Osteocyte (in vitro differentiated cells): ENCODE results near the gene HPSE2. TPM values are rescaled to one million over a fixed set of nuclear protein-coding genes. Genes with fewer than 3 reads are reported as not detected.

ENCODE experiments used
- DNase-seq: peaks from one replicate; pipeline ENCODE4 v3.0.0; 2021; ENCODE audit warnings: mixed read lengths; ENCODE audit not compliant: unreplicated experiment; ENCODE audit errors: extremely low spot score
- H3K27ac Mint-ChIP-seq: one replicate; pipeline ENCODE4 v1.8.0; 2021; ENCODE audit warnings: mild to moderate bottlenecking, mixed read lengths; ENCODE audit not compliant: unreplicated experiment
- H3K27me3 Mint-ChIP-seq: one replicate; pipeline ENCODE4 v1.8.0; 2021; ENCODE audit warnings: mixed read lengths; ENCODE audit not compliant: unreplicated experiment
- H3K36me3 Mint-ChIP-seq: one replicate; pipeline ENCODE4 v1.8.0; 2021; ENCODE audit warnings: mixed read lengths; ENCODE audit not compliant: unreplicated experiment
- H3K4me1 Mint-ChIP-seq: one replicate; pipeline ENCODE4 v1.8.0; 2021; ENCODE audit warnings: mixed read lengths; ENCODE audit not compliant: unreplicated experiment
- H3K4me3 Mint-ChIP-seq: one replicate; pipeline ENCODE4 v1.8.0; 2021; ENCODE audit warnings: mild to moderate bottlenecking, moderate library complexity, mixed read lengths; ENCODE audit not compliant: unreplicated experiment
- H3K9me3 Mint-ChIP-seq: one replicate; pipeline ENCODE4 v1.8.0; 2021; ENCODE audit warnings: mixed read lengths; ENCODE audit not compliant: unreplicated experiment
- CTCF ChIP-seq: fragments of 200-600 bp; sonication (generic); IDR thresholded peaks from 2 replicates; pipeline ENCODE4 v1.5.0; 2021; ENCODE audit warnings: antibody characterized with exemption, mild to moderate bottlenecking, moderate library complexity
- total RNA-seq: library from RNA; stranded (reverse); gene quantifications from 2 replicates; pipeline ENCODE4 v1.2.1, GENCODE V29; 2021

The HPSE2 gene
- total RNA-seq, 1 donor from 2014 or later = not detected

- TF ChIP-seq CTCF = no peak
- Mint-ChIP-seq H3K36me3 (no peaks in the 10 kb centered on the region), H3K9me3 (no peaks in the 10 kb centered on the region), H3K4me3 (no peak overlapping the region), H3K27me3 (peaks cover 3% of the 10 kb centered on the region), H3K4me1 (peaks cover 7% of the 10 kb centered on the region), H3K27ac (no peak overlapping the region)
- DNase-seq = no peak
Measured at GRCh38 chr10:98917828-98918227, 317.8 kb downstream of the HPSE2 start.

GRCh38 chr10:98916526-98917125 lies 319.0 kb downstream of the HPSE2 start:
- Mint-ChIP-seq H3K4me1 (peaks cover 7% of the 10 kb centered on the region), H3K27ac (no peak overlapping the region), H3K4me3 (no peak overlapping the region), H3K27me3 (peaks cover 3% of the 10 kb centered on the region), H3K9me3 (no peaks in the 10 kb centered on the region), H3K36me3 (no peaks in the 10 kb centered on the region)
- TF ChIP-seq CTCF = no peak
- no peak for DNase-seq

GRCh38 chr10:98915911-98916310 lies 319.7 kb downstream of the HPSE2 start:
- TF ChIP-seq CTCF = no peak
- Mint-ChIP-seq H3K9me3 (no peaks in the 10 kb centered on the region), H3K36me3 (no peaks in the 10 kb centered on the region), H3K27ac (no peak overlapping the region), H3K27me3 (peaks cover 3% of the 10 kb centered on the region), H3K4me1 (peaks cover 7% of the 10 kb centered on the region), H3K4me3 (no peak overlapping the region)
- DNase-seq = no peak

DNA sequence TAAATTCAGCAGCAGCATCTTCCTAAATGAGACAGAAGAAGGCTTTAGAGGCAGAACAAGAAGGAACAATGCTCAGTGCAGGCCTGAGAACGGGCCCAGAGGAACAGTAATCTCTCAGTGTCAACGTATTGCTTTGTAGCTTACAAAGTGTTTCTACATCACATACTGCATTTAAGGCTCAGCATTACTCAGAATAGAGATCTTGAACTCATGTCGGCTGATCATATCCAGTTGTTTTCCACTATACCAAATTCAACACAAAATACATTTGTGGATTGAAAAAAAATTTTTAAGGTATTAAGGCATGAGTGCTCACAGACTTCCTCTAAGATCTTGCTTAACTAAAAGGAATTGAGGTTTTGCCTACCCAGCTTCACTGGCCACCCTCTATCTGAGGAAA lies 325.1 kb downstream of the HPSE2 start:
- no peak overlapping the region for H3K4me3 Mint-ChIP-seq
- TF ChIP-seq CTCF = no peak
- DNase-seq = no peak
- no peaks in the 10 kb centered on the region for H3K4me1 Mint-ChIP-seq
- H3K27me3 Mint-ChIP-seq = peaks cover 3% of the 10 kb centered on the region
- H3K9me3 Mint-ChIP-seq = no peaks in the 10 kb centered on the region
- no peaks in the 10 kb centered on the region for H3K36me3 Mint-ChIP-seq
- no peak overlapping the region for H3K27ac Mint-ChIP-seq

- no peak for TF ChIP-seq CTCF
- Mint-ChIP-seq H3K27me3 (peaks cover 3% of the 10 kb centered on the region), H3K4me3 (no peak overlapping the region), H3K27ac (no peak overlapping the region), H3K4me1 (no peaks in the 10 kb centered on the region), H3K36me3 (no peaks in the 10 kb centered on the region), H3K9me3 (no peaks in the 10 kb centered on the region)
- DNase-seq = no peak
Measured at GRCh38 chr10:98910048-98910447, 325.6 kb downstream of the HPSE2 start.
